ENCODE measurements around the gene GPR65.

GRCh38 chr14:88029500-88029899 is 24.6 kb downstream of the GPR65 start:
- TF ChIP-seq CTCF (IDR thresholded peaks at IDR 0.05) (no peak), POLR2AphosphoS5 (IDR thresholded peaks at IDR 0.05) (no peak), EP300 (IDR thresholded peaks at IDR 0.05) (no peak)

Data from suprapubic skin (tissue), 4 donors.